H1 (cell line): ENCODE data around the gene NLRP10. TPM values are rescaled to one million over a fixed set of nuclear protein-coding genes. Genes with fewer than 3 reads are reported as not detected.

Experiments used
- CTCF ChIA-PET: fragments of 300-600 bp; sonication (Branson Sonifier 250); formaldehyde crosslinking; loops from one replicate; lab custom pipeline; 2021; ENCODE audit not compliant: partially characterized antibody; lab: Charles Lee
- POLR2A ChIA-PET: fragments of 300-600 bp; sonication (Branson Sonifier 250); formaldehyde crosslinking; loops from one replicate; lab custom pipeline; 2021; ENCODE audit warnings: inconsistent platforms; ENCODE audit not compliant: partially characterized antibody; lab: Charles Lee
- DNase-seq, 2 experiments: peaks; one replicate each; pipeline versions ENCODE4 v3.0.0 to v3.0.0-alpha.2; 2010 to 2022; ENCODE audit warnings: low spot score in 2 of 2, low read depth in 1 of 2, mixed read lengths in 1 of 2
- FAIRE-seq: peaks from 2 replicates; lab custom pipeline; 2011; peaks lifted over from hg19 to GRCh38; lab: Jason Lieb, UNC
- H2AFZ ChIP-seq: 2 replicates; pipeline ENCODE4 v1.8.1; 2012; ENCODE audit warnings: low read length, inconsistent platforms
- H2AK5ac ChIP-seq: 2 replicates; pipeline ENCODE4 v1.6.1; 2013; ENCODE audit warnings: low read depth, low read length
- H2BK120ac ChIP-seq: replicated peaks from 2 replicates; pipeline ENCODE3; 2013; ENCODE audit warnings: low read depth, low read length, inconsistent platforms
- H2BK12ac ChIP-seq: 2 replicates; pipeline ENCODE4 v1.6.1; 2013; ENCODE audit warnings: low read depth, low read length
- H2BK15ac ChIP-seq: 2 replicates; pipeline ENCODE4 v1.6.1; 2013; ENCODE audit warnings: low read length
- H2BK20ac ChIP-seq: 2 replicates; pipeline ENCODE4 v1.6.1; 2013; ENCODE audit warnings: low read length
- H2BK5ac ChIP-seq: 2 replicates; pipeline ENCODE4 v1.6.1; 2013; ENCODE audit warnings: low read depth, low read length
- H3K14ac ChIP-seq: 2 replicates; pipeline ENCODE4 v1.6.1; 2013; ENCODE audit warnings: inconsistent platforms; ENCODE audit not compliant: insufficient read length
- H3K18ac ChIP-seq: 2 replicates; pipeline ENCODE4 v1.6.1; 2013; ENCODE audit warnings: low read length; ENCODE audit errors: extremely low read depth
- H3K23ac ChIP-seq: 2 replicates; pipeline ENCODE4 v1.6.1; 2013; ENCODE audit warnings: inconsistent platforms; ENCODE audit not compliant: insufficient read length
- H3K23me2 ChIP-seq: 2 replicates; pipeline ENCODE4 v1.6.1; 2013; ENCODE audit warnings: low read depth, low read length
- H3K27ac ChIP-seq: 2 replicates; pipeline ENCODE4 v1.6.1; 2011; ENCODE audit warnings: low read depth, low read length, inconsistent platforms
- H3K27me3 ChIP-seq, 4 experiments: replicated peaks in 1 of 4; 1 replicate in 1 of 4; 2 replicates in 3 of 4; pipeline versions ENCODE4 v1.6.1 to v1.8.1; 2011 to 2013; ENCODE audit warnings: low read length in 3 of 4, mild to moderate bottlenecking in 3 of 4, inconsistent platforms in 2 of 4, mixed read lengths in 2 of 4, moderate library complexity in 1 of 4; ENCODE audit not compliant: control insufficient read depth in 3 of 4, insufficient read depth in 3 of 4; ENCODE audit errors: extremely low read depth in 1 of 4
- H3K36me3 ChIP-seq, 4 experiments: 2 replicates each; pipeline versions ENCODE4 v1.6.1 to v1.8.1; 2011 to 2013; ENCODE audit warnings: mild to moderate bottlenecking in 4 of 4, low read length in 3 of 4, moderate library complexity in 2 of 4, control low read depth in 1 of 4, inconsistent platforms in 1 of 4; ENCODE audit not compliant: insufficient read depth in 4 of 4, control insufficient read depth in 2 of 4
- H3K4ac ChIP-seq: replicated peaks from 2 replicates; pipeline ENCODE3; 2013; ENCODE audit warnings: low read length, low read depth, mixed read lengths, inconsistent platforms; ENCODE audit not compliant: insufficient read length
- H3K4me1 ChIP-seq, 4 experiments: replicated peaks in 1 of 4; 1 replicate in 1 of 4; 2 replicates in 3 of 4; pipeline versions ENCODE4 v1.6.1 to v1.8.1; 2011 to 2013; ENCODE audit warnings: low read length in 3 of 4, inconsistent platforms in 2 of 4, mixed read lengths in 1 of 4; ENCODE audit not compliant: insufficient read depth in 4 of 4, control insufficient read depth in 3 of 4
- H3K4me2 ChIP-seq, 2 experiments: 2 replicates each; pipeline versions ENCODE4 v1.6.1 to v1.8.1; 2011 to 2013; ENCODE audit warnings: low read depth in 2 of 2, low read length in 2 of 2, control low read depth in 1 of 2, inconsistent platforms in 1 of 2, mild to moderate bottlenecking in 1 of 2; ENCODE audit not compliant: insufficient read depth in 1 of 2
- H3K4me3 ChIP-seq, 4 experiments: fragments of 200-600, 300-600 bp in 1 of 4; sonication (generic), shearing (Covaris generic), sonication (Bioruptor Twin) in 1 of 4; 2 replicates each; pipeline versions ENCODE4 v1.5.1 to v1.8.1; 2011 to 2016; ENCODE audit warnings: low read length in 4 of 4, low read depth in 3 of 4, control low read depth in 2 of 4, inconsistent platforms in 2 of 4, mild to moderate bottlenecking in 2 of 4, mixed read lengths in 1 of 4, moderate library complexity in 1 of 4; ENCODE audit not compliant: insufficient read depth in 2 of 4; ENCODE audit errors: extremely low read depth in 1 of 4
- H3K56ac ChIP-seq: replicated peaks from 2 replicates; pipeline ENCODE3; 2013; ENCODE audit warnings: low read depth, mild to moderate bottlenecking, mixed read lengths, low read length, inconsistent platforms; ENCODE audit not compliant: insufficient read length
- H3K79me1 ChIP-seq: 2 replicates; pipeline ENCODE4 v1.6.1; 2013; ENCODE audit warnings: low read depth, low read length, control low read depth
- H3K79me2 ChIP-seq, 2 experiments: 2 replicates each; pipeline versions ENCODE4 v1.6.1 to v1.8.1; 2012 to 2013; ENCODE audit warnings: low read length in 2 of 2, mild to moderate bottlenecking in 2 of 2, inconsistent platforms in 1 of 2; ENCODE audit not compliant: insufficient read depth in 2 of 2, control insufficient read depth in 1 of 2
- H3K9ac ChIP-seq, 4 experiments: replicated peaks in 1 of 4; 1 replicate in 1 of 4; 2 replicates in 3 of 4; pipeline versions ENCODE4 v1.6.1 to v1.8.1; 2011 to 2013; ENCODE audit warnings: low read depth in 3 of 4, low read length in 3 of 4, control low read depth in 2 of 4, mild to moderate bottlenecking in 2 of 4, moderate library complexity in 2 of 4, inconsistent platforms in 1 of 4; ENCODE audit errors: extremely low read depth in 1 of 4
- H3K9me3 ChIP-seq, 2 experiments: 2 replicates each; pipeline versions ENCODE4 v1.6.1 to v1.8.1; 2012 to 2013; ENCODE audit warnings: mild to moderate bottlenecking in 2 of 2, moderate library complexity in 2 of 2, control low read depth in 1 of 2, inconsistent platforms in 1 of 2, low read depth in 1 of 2, low read length in 1 of 2, mixed read lengths in 1 of 2; ENCODE audit not compliant: insufficient read depth in 2 of 2
- H4K20me1 ChIP-seq, 2 experiments: replicated peaks in 1 of 2; 2 replicates each; pipeline versions ENCODE3 to v1.8.1; 2011 to 2013; ENCODE audit warnings: inconsistent platforms in 2 of 2, low read length in 2 of 2, mild to moderate bottlenecking in 1 of 2; ENCODE audit not compliant: insufficient read depth in 2 of 2, control insufficient read depth in 1 of 2
- H4K5ac ChIP-seq: 2 replicates; pipeline ENCODE4 v1.6.1; 2013; ENCODE audit warnings: low read length, low read depth, mixed read lengths, inconsistent platforms; ENCODE audit not compliant: insufficient read length
- H4K8ac ChIP-seq: 2 replicates; pipeline ENCODE4 v1.8.0; 2013; ENCODE audit warnings: mild to moderate bottlenecking, moderate library complexity, low read length, inconsistent platforms; ENCODE audit not compliant: insufficient read depth; ENCODE audit errors: extremely low read depth
- H4K91ac ChIP-seq: replicated peaks from 2 replicates; pipeline ENCODE3; 2013; ENCODE audit warnings: low read length, mixed read lengths, inconsistent platforms; ENCODE audit not compliant: insufficient read length
- CEBPB ChIP-seq: IDR thresholded peaks from 2 replicates; pipeline ENCODE4 v1.6.1; 2012; ENCODE audit warnings: low read depth, low read length
- CTCF ChIP-seq, 3 experiments: IDR thresholded peaks; 1 replicate in 2 of 3; 2 replicates in 1 of 3; pipeline versions ENCODE4 v1.5.1 to v1.6.1; 2011; ENCODE audit warnings: low read length in 3 of 3, mild to moderate bottlenecking in 3 of 3, inconsistent platforms in 2 of 3, low read depth in 1 of 3, moderate library complexity in 1 of 3; ENCODE audit not compliant: insufficient read depth in 1 of 3; ENCODE audit errors: control extremely low read depth in 1 of 3
- SP4 ChIP-seq: IDR thresholded peaks from 2 replicates; pipeline ENCODE4 v1.6.1; 2012; ENCODE audit warnings: low read length, inconsistent platforms
- SRF ChIP-seq: IDR thresholded peaks from 2 replicates; pipeline ENCODE4 v1.6.1; 2011; ENCODE audit warnings: mild to moderate bottlenecking, low read depth, low read length, moderate library complexity
- WGBS, 2 experiments: shearing (Covaris generic) in 1 of 2; methylation state at CpG; one replicate each; pipeline versions ENCODE4 v1.1.6 to v1.1.7; 2013 to 2015; ENCODE audit warnings: low lambda C conversion rate in 2 of 2, mixed read lengths in 2 of 2, inconsistent platforms in 1 of 2, low coverage in 1 of 2, missing lambda C conversion rate in 1 of 2; ENCODE audit not compliant: insufficient replicate concordance in 2 of 2, insufficient coverage in 1 of 2, insufficient read length in 1 of 2; ENCODE audit errors: extremely low coverage in 1 of 2, missing lambda C conversion rate in 1 of 2; 5-methylcytosine and 5-hydroxymethylcytosine counted together
- polyA plus RNA-seq, 7 experiments: library from polyadenylated mRNA; depleted of rRNA in 3 of 7; stranded (reverse) in 5 of 7; unstranded in 2 of 7; fragments of >200 nt in 5 of 7; fragments of 200-250 nt in 2 of 7; gene quantifications; 1 replicate in 5 of 7; 2 replicates in 1 of 7; 4 replicates in 1 of 7; pipeline versions ENCODE4 v1.2.1 to v1.2.3, GENCODE V29; 2011 to 2013; ENCODE audit warnings: missing spikeins in 2 of 7, mixed read lengths in 2 of 7
- total RNA-seq: library from RNA; stranded (reverse); fragmentation: NEBNext Ultra II Directional; extraction: Animal tissue kit (Norgen Biotek cat#: 25700); gene quantifications from 2 replicates; pipeline ENCODE4 v1.2.1, GENCODE V29; 2021

NLRP10 gene
- total and polyA plus RNA-seq, 2 of the 8 experiments (the other 6 are each of a cell fraction or from before 2014, with no cell fraction given) = 0.71 TPM; not detected in 1

GRCh38 chr11:7981619-7982157 lies 16.4 kb upstream of the NLRP10 start:
- H3K4me3 ChIP-seq = no peak overlapping the region
- no peak overlapping the region; the same call in 1 of the 2 replicates for H2BK12ac ChIP-seq
- H2BK20ac ChIP-seq = no peak overlapping the region
- H3K23me2 ChIP-seq = no peaks in the 10 kb centered on the region
- FAIRE-seq (no peak), DNase-seq (no peak)
- no peak overlapping the region for H3K4me2 ChIP-seq
- no peak overlapping the region for H2BK120ac ChIP-seq
- H3K4me1 ChIP-seq = peaks cover 0 to 4% (median 0%) of the 10 kb centered on the region in 4 experiments; a peak in 3 of 7 replicates
- H2BK5ac ChIP-seq = no peak overlapping the region
- no peak overlapping the region for H2BK15ac ChIP-seq
- H3K9ac ChIP-seq = no peak overlapping the region
- no peak overlapping the region for H4K5ac ChIP-seq
- POLR2A ChIA-PET = interaction anchor here (1.3 kb wide), 1 partner anchor 10 kb away, joined by 3 read pairs; no protein-coding TSS in a partner anchor
- H3K27ac ChIP-seq = no peak overlapping the region
- H3K23ac ChIP-seq = no peak overlapping the region
- H3K36me3 ChIP-seq = no peaks in the 10 kb centered on the region
- no peak overlapping the region for H3K18ac ChIP-seq
- H4K20me1 ChIP-seq = no peaks in the 10 kb centered on the region
- CTCF ChIA-PET = interaction anchor here (6.0 kb wide), 2 partner anchors 78 to 89 kb away, joined by 106 to 127 read pairs; no protein-coding TSS in a partner anchor
- no peaks in the 10 kb centered on the region for H3K79me2 ChIP-seq
- TF ChIP-seq CEBPB (no peak), SP4 (no peak), CTCF (IDR thresholded peaks at IDR 0.05; ENCODE audit: control extremely low read depth in 1 of 3, insufficient read depth in 1 of 3, low read depth in 1 of 3, low read length in 3 of 3) (no peak), SRF (no peak)
- 87% methylated on average over 1 of the region's 1 CpG; no CpG with 5 or more reads in 1 of the 2 experiments for WGBS, 2 experiments
- no peak overlapping the region for H3K4ac ChIP-seq
- no peak overlapping the region for H3K14ac ChIP-seq
- no peak overlapping the region for H2AK5ac ChIP-seq
- no peak overlapping the region for H2AFZ ChIP-seq
- no peak overlapping the region for H3K56ac ChIP-seq
- no peaks in the 10 kb centered on the region for H3K27me3 ChIP-seq
- no peaks in the 10 kb centered on the region for H3K9me3 ChIP-seq
- no peak overlapping the region for H4K8ac ChIP-seq
- H3K79me1 ChIP-seq = no peaks in the 10 kb centered on the region
- H4K91ac ChIP-seq = no peak overlapping the region
